Endothelial cell of umbilical vein (primary cell): ENCODE measurements around the gene SPC25. TPM values are rescaled to one million over a fixed set of nuclear protein-coding genes. Genes with fewer than 3 reads are reported as not detected.
"Not testable (repeated sequence)": the region's sequence is repeated elsewhere in the genome, so short reads cannot be mapped to it uniquely, and the experiment has no call there.

Experiments
- BruUV-seq: library from RNA; stranded (reverse); fragments of 400-500 nt; replicated peaks from 2 replicates; lab custom pipeline; 2021; lab: Mats Ljungman, UMichigan
- CTCF ChIA-PET: fragments of 300-600, 350-600 bp; sonication (Branson Sonifier 250); formaldehyde crosslinking; loops from one replicate; lab custom pipeline; 2021; ENCODE audit warnings: antibody characterized with exemption, inconsistent platforms; lab: Charles Lee
- POLR2A ChIA-PET: fragments of 300-600, 350-600 bp; sonication (Branson Sonifier 250); formaldehyde crosslinking; loops from one replicate; lab custom pipeline; 2021; ENCODE audit warnings: antibody characterized with exemption, inconsistent platforms; lab: Charles Lee
- DNase-seq: peaks from one replicate; pipeline ENCODE4 v3.0.0-alpha.2; 2011; ENCODE audit warnings: low read depth, low spot score
- FAIRE-seq: peaks from 2 replicates; lab custom pipeline; 2011; peaks lifted over from hg19 to GRCh38; lab: Jason Lieb, UNC
- H2AFZ ChIP-seq: 2 replicates; pipeline ENCODE4 v1.6.0; 2012; ENCODE audit warnings: low read depth, low read length, control low read depth, inconsistent platforms
- H3K27ac ChIP-seq: 2 replicates; pipeline ENCODE4 v1.5.1; 2011; ENCODE audit warnings: low read depth, mild to moderate bottlenecking, control low read depth, low read length, moderate library complexity; ENCODE audit not compliant: insufficient read depth
- H3K27me3 ChIP-seq, 2 experiments: 2 replicates each; pipeline versions ENCODE4 v1.6.0 to v1.6.1; 2011; ENCODE audit warnings: low read length in 2 of 2, mixed read lengths in 1 of 2; ENCODE audit not compliant: control insufficient read depth in 2 of 2, insufficient read depth in 2 of 2
- H3K36me3 ChIP-seq, 2 experiments: 2 replicates in 1 of 2; 3 replicates in 1 of 2; pipeline ENCODE4 v1.5.1; 2011; ENCODE audit warnings: low read length in 2 of 2, mild to moderate bottlenecking in 1 of 2, moderate library complexity in 1 of 2; ENCODE audit not compliant: control insufficient read depth in 2 of 2, insufficient read depth in 2 of 2; ENCODE audit errors: extremely low read depth in 1 of 2
- H3K4me1 ChIP-seq: 3 replicates; pipeline ENCODE4 v1.5.1; 2011; ENCODE audit warnings: mild to moderate bottlenecking, low read length; ENCODE audit not compliant: control insufficient read depth, insufficient read depth; ENCODE audit errors: extremely low read depth
- H3K4me2 ChIP-seq: 2 replicates; pipeline ENCODE4 v1.6.1; 2011; ENCODE audit warnings: low read length, control low read depth, mixed read lengths; ENCODE audit not compliant: insufficient read depth
- H3K4me3 ChIP-seq, 3 experiments: fragments of 200-600 bp in 1 of 3; sonication (generic), shearing (Covaris generic) in 1 of 3; replicated peaks in 1 of 3; 2 replicates each; pipeline ENCODE4 v1.5.1; 2011 to 2016; ENCODE audit warnings: control low read depth in 3 of 3, low read length in 3 of 3, mild to moderate bottlenecking in 2 of 3, inconsistent platforms in 1 of 3, low read depth in 1 of 3, moderate library complexity in 1 of 3; ENCODE audit not compliant: insufficient read depth in 1 of 3
- H3K79me2 ChIP-seq: 2 replicates; pipeline ENCODE4 v1.6.0; 2012; ENCODE audit warnings: low read length, inconsistent platforms; ENCODE audit not compliant: control insufficient read depth, insufficient read depth
- H3K9ac ChIP-seq: replicated peaks from 2 replicates; pipeline ENCODE3; 2011; ENCODE audit warnings: low read length, control low read depth; ENCODE audit not compliant: insufficient read depth; ENCODE audit errors: extremely low read depth
- H3K9me1 ChIP-seq: replicated peaks from 3 replicates; pipeline ENCODE4 v1.6.0; 2011; ENCODE audit warnings: mild to moderate bottlenecking, low read length; ENCODE audit not compliant: control insufficient read depth, insufficient read depth; ENCODE audit errors: extremely low read depth
- H3K9me3 ChIP-seq: replicated peaks from 2 replicates; pipeline ENCODE4 v1.5.1; 2012; ENCODE audit warnings: low read length, inconsistent platforms; ENCODE audit not compliant: control insufficient read depth, insufficient read depth
- H4K20me1 ChIP-seq: replicated peaks from 2 replicates; pipeline ENCODE3; 2011; ENCODE audit warnings: mild to moderate bottlenecking, low read length; ENCODE audit not compliant: control insufficient read depth, insufficient read depth; ENCODE audit errors: extremely low read depth
- GATA2 ChIP-seq: IDR thresholded peaks from 2 replicates; pipeline ENCODE4 v1.7.0; 2011; ENCODE audit warnings: low read depth, mild to moderate bottlenecking, moderate library complexity, mixed read lengths, low read length; ENCODE audit not compliant: insufficient read length, insufficient read depth
- dilution Hi-C: fragments of 300-500 bp; cut with MboI; formaldehyde crosslinking; loops from one replicate; pipeline ENCODE4 v1.15.0; 2019; ENCODE audit warnings: low sequenced_read_pairs; ENCODE audit not compliant: extremely low pct_ligation_motif_present
- intact Hi-C: fragments of 100-400 bp; cut with micrococcal nuclease; formaldehyde crosslinking; loops from one replicate; pipeline ENCODE4 v1.10.0; 2022
- polyA plus RNA-seq, 4 experiments: library from polyadenylated mRNA; depleted of rRNA in 3 of 4; stranded (reverse) in 3 of 4; unstranded in 1 of 4; fragments of >200 nt; gene quantifications; 2 replicates each; pipeline versions ENCODE4 v1.2.1 to v1.2.3, GENCODE V29; 2011 to 2012; ENCODE audit warnings: missing spikeins in 1 of 4
- total RNA-seq: library from RNA; stranded (reverse); gene quantifications from 2 replicates; pipeline ENCODE4 v1.2.3, GENCODE V29; 2021

SPC25 gene
- total and polyA plus RNA-seq, 2 donors (not counting 3 experiments of a cell fraction or from before 2014, with no cell fraction given), result 10.1 to 24.2 TPM

DNA sequence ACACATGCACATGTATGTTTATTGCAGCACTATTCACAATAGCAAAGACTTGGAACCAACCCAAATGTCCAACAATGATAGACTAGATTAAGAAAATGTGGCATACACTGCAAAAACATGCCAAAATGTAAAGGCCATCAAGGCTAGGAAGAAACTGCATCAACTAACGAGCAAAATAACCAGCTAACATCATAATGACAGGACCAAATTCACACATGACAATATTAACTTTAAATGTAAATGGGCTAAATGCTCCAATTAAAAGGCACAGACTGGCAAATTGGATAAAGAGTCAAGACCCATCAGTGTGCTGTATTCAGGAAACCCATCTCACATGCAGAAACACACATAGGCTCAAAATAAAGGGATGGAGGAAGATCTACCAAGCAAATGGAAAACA is 23.1 kb downstream of the SPC25 start:
- BruUV-seq, intact Hi-C loops, H3K27me3 ChIP-seq, H3K9me3 ChIP-seq, FAIRE-seq, H2AFZ ChIP-seq, POLR2A ChIA-PET, H4K20me1 ChIP-seq, CTCF ChIA-PET, H3K4me3 ChIP-seq, H3K9me1 ChIP-seq, dilution Hi-C loops, H3K4me1 ChIP-seq, H3K9ac ChIP-seq, H3K27ac ChIP-seq, H3K4me2 ChIP-seq, H3K36me3 ChIP-seq, DNase-seq, H3K79me2 ChIP-seq: not testable (repeated sequence)

DNA sequence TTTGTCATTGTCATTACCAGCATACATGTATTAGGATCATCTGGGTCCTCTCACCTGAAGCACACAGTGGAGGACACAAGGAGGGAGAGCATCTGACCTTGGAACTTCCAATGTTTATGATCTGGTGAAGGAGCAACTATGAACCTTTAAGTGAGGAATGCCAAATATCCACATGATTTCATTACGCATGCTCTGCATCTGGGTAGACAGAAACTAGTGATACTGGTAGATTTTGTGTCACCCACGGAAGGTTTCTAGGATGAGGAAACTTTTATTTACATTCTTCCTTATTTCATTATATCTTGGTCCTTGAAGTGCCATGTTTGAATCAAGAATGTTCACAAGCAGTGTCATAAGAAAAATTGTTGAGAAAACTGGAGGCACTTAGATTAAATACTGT is 32.1 kb downstream of the SPC25 start:
- no peaks in the 10 kb centered on the region for H3K27me3 ChIP-seq
- H3K9me1 ChIP-seq, result no peaks in the 10 kb centered on the region
- no peaks in the 10 kb centered on the region for H3K9me3 ChIP-seq
- POLR2A ChIA-PET, result no interaction called here
- DNase-seq (no peak), FAIRE-seq (no peak)
- intact Hi-C loops (no loop called here), dilution Hi-C loops (no loop called here)
- no peak overlapping the region for H3K9ac ChIP-seq
- no peaks in the 10 kb centered on the region for H4K20me1 ChIP-seq
- H2AFZ ChIP-seq, result no peak overlapping the region
- H3K79me2 ChIP-seq, result no peaks in the 10 kb centered on the region
- no peak overlapping the region for H3K4me2 ChIP-seq
- H3K4me3 ChIP-seq, result no peak overlapping the region
- no peaks in the 10 kb centered on the region for H3K36me3 ChIP-seq
- CTCF ChIA-PET, result no interaction called here
- BruUV-seq, result no TSS peak
- TF ChIP-seq GATA2, result no peak
- no peak overlapping the region for H3K27ac ChIP-seq
- H3K4me1 ChIP-seq, result no peaks in the 10 kb centered on the region
